HTR-8/SVneo (cell line): ENCODE results near the gene SPINT2.

Experiments
- DNase-seq: peaks from one replicate; pipeline ENCODE4 v3.0.0; 2011; ENCODE audit warnings: low spot score, mixed read lengths; ENCODE audit not compliant: insufficient read length
- FAIRE-seq: peaks from 2 replicates; lab custom pipeline; 2011; peaks lifted over from hg19 to GRCh38; lab: Jason Lieb, UNC

SPINT2 gene

GRCh38 chr19:38288123-38288855, 23.9 kb downstream of the SPINT2 start:
- FAIRE-seq = no peak

DNA sequence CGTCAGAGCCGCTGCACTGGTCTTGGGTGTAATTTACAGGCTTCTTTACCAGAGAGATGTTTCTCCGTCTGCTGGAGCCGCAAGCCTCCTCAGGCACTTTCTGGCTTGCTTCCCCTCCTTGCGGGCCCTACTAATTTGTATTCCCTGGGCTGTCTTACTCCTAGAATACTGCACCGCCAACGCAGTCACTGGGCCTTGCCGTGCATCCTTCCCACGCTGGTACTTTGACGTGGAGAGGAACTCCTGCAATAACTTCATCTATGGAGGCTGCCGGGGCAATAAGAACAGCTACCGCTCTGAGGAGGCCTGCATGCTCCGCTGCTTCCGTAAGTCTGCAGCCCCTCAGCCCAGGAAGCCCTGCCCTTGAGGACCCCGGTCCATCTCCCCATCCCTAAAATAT, 25.6 kb downstream of the SPINT2 start:
- DNase-seq (no peak), FAIRE-seq (no peak)

More at GRCh38 chr19:38288123-38288855, 23.9 kb downstream of the SPINT2 start:
- no peak for DNase-seq

DNA sequence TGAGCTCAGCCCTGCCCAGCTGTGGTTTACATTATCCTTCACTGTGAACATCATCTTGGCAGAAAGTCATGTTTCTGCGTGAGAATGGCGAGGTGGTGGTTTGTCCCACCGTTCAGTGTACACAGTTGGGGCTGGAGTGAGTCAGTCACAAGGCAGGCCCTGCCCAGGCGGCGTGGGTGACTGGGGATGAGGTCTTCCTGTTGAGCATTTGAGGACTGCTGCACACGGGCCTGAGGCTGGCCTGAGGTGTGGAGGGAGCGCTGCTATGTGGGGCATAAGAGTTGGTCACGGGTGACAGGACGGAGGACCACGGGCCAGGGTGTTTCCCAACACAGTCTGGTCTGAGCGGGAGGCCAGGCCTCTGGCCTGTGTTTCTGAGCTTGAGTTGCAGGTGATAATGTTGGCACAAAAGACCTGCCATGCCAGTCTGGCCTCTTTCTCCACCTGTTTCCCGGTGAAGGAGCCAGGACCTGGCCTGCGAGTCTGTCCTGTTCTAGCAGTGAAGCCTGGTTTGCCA, 26.3 kb downstream of the SPINT2 start:
- FAIRE-seq = peak; percentile 66

DNA sequence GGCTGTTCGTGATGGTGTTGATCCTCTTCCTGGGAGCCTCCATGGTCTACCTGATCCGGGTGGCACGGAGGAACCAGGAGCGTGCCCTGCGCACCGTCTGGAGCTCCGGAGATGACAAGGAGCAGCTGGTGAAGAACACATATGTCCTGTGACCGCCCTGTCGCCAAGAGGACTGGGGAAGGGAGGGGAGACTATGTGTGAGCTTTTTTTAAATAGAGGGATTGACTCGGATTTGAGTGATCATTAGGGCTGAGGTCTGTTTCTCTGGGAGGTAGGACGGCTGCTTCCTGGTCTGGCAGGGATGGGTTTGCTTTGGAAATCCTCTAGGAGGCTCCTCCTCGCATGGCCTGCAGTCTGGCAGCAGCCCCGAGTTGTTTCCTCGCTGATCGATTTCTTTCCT, 27.5 kb downstream of the SPINT2 start:
- no peak for DNase-seq
- no peak for FAIRE-seq

More for the DNA sequence above, 26.3 kb downstream of the SPINT2 start:
- no peak for DNase-seq

DNA sequence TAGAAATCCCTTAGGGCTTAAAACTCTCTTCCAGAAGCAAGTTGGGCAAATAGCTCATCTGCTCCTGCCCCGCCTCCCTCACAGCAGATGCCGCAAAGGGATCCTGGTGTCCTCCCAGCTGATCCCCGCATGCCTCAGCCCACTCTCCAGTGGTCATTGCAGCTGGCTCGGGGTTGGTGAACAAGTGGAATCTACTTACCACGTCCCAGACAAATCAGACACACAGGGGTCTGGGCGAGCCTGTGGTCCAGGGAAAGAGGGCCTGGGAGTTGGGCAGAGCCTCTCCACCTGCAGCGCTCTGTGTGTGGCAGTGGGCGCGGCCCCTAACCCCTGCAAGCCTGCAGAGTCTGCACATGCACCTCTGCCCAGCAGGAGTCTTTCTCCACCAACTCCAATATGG, 28.9 kb downstream of the SPINT2 start:
- no peak for FAIRE-seq
- no peak for DNase-seq

DNA sequence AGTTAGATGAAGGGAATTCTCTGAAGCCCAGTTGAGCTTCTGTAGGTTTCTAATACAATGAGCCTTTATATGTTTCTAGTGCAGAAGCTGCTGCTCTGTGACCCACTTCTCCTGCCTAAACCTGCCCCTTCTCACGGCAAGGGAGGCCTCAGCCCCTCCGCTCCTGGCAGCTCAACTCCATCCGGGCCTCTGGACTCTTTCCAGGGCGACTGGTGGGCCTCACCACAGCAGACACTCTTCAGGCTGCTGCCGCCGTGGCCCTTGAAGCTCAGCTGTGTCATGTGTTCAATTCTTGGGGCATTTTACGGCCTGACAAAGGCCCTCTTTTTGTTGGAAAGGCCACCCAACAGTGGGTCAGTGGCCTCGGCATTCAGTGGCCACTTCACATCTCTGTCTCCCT, 29.7 kb downstream of the SPINT2 start:
- no peak for DNase-seq
- no peak for FAIRE-seq

- DNase-seq (no peak), FAIRE-seq (no peak)
Measured at GRCh38 chr19:38298821-38299680, 34.7 kb downstream of the SPINT2 start.

- FAIRE-seq (peak; percentile 55), DNase-seq (no peak)
Measured at GRCh38 chr19:38303517-38304351, 39.4 kb downstream of the SPINT2 start, which contains the start of gene C19orf33. TSS of gene C19orf33 (plus strand) at chr19:38304251. CDS start at chr19:38304262, 11 bp downstream.

- DNase-seq (no peak), FAIRE-seq (no peak)
Measured at GRCh38 chr19:38304352-38304865, 40.0 kb downstream of the SPINT2 start.

GRCh38 chr19:38304866-38305429, 40.6 kb downstream of the SPINT2 start:
- DNase-seq (no peak), FAIRE-seq (no peak)

DNA sequence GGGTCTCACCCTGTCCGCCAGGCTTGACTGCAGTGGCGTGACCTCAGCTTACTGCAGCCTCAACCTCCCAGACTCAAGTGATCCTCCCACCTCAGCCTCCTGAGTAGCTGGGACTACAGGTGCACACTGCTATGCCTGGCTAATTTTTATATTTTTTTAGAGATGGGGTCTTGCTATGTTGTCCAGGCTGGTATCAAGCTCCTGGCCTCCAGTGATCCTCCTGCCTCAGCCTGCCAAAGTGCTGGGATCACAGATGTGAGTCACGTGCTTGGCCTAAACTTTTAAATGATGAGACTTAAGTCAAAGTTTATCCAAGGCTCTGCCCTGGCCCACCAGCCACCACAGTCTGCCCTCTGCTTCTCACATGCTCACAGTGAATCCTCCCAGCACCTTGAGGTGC, 41.9 kb downstream of the SPINT2 start:
- no peak for DNase-seq
- FAIRE-seq = no peak

DNA sequence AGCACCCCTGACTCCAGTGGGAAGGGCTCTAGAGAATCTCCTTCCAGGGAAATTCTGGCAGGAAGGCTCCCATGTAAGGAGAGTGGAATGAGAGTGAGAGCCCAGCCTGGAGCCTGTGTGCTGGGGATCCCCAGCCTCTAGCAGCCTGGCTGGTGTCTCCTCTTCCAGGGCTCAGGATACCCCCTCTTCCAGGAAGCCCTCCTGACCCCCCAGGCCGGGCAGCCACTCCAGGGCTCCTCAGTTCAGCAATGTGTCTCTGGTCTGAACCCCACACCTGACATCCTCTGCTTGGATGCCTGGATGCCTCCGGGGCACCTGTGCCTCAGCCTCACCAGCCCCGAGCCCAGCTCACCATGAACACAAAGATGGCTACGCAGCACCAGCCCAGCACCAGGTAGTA, 42.7 kb downstream of the SPINT2 start:
- DNase-seq (no peak), FAIRE-seq (no peak)

GRCh38 chr19:38307597-38307996, 43.2 kb downstream of the SPINT2 start:
- no peak for FAIRE-seq
- no peak for DNase-seq

- DNase-seq = no peak
- no peak for FAIRE-seq
Measured at GRCh38 chr19:38308006-38308766, 43.8 kb downstream of the SPINT2 start.

DNA sequence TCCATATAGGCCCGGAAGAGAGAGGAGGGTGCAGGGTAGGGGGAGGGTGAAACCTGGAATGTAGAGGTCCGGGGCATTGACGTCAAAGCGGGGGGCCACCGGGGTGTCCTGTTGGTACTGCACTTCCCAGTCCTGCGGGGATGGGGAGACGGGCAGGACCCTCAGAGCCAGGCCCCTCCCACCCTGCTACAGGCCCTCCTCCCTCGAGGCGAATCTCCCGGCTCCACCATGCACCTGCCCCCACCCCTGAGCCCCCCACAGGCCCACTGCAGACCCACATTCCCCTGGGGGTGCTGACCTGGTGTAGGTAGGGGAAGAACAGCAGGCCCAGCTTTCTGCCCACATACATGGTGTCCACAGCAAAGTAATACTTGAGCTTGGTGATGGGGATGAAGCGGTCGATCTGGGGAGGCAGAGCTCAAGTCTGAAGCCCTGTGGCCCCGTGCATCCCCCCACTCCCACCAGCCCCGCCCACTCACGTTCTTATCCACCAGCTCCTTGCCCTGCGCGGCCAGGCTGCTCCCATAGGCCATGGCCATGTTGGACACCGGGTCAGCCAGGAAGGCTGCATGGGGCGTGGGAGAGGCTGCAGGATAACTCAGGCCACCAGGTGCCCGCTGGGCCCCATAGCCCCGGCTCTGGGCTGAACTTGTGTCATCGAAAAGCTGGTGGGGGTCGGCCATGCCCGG, 44.7 kb downstream of the SPINT2 start:
- DNase-seq (no peak), FAIRE-seq (no peak)

GRCh38 chr19:38309615-38310278, 45.4 kb downstream of the SPINT2 start:
- DNase-seq = no peak
- FAIRE-seq = peak; percentile 51

DNA sequence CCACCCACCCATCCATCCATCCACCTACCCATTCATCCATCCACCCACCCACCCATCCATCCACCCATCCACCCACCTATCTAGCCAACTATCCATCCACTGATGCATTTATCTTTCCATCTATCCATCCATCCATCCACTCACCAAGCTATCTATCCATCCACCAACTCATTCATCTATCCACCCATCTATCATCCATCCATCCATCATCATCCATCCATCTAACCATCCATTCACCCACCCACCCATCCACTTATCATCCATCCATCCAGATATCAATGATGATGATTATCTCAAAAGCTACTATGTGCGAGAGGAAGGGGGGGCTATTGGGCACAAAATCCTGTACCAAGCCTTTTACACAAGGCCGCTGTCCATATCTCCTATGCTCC, 45.9 kb downstream of the SPINT2 start:
- no peak for DNase-seq
- no peak for FAIRE-seq

GRCh38 chr19:38310986-38311385, 46.6 kb downstream of the SPINT2 start:
- FAIRE-seq = no peak
- no peak for DNase-seq
